ENCODE data around the gene CHML.

Gene CHML

DNA sequence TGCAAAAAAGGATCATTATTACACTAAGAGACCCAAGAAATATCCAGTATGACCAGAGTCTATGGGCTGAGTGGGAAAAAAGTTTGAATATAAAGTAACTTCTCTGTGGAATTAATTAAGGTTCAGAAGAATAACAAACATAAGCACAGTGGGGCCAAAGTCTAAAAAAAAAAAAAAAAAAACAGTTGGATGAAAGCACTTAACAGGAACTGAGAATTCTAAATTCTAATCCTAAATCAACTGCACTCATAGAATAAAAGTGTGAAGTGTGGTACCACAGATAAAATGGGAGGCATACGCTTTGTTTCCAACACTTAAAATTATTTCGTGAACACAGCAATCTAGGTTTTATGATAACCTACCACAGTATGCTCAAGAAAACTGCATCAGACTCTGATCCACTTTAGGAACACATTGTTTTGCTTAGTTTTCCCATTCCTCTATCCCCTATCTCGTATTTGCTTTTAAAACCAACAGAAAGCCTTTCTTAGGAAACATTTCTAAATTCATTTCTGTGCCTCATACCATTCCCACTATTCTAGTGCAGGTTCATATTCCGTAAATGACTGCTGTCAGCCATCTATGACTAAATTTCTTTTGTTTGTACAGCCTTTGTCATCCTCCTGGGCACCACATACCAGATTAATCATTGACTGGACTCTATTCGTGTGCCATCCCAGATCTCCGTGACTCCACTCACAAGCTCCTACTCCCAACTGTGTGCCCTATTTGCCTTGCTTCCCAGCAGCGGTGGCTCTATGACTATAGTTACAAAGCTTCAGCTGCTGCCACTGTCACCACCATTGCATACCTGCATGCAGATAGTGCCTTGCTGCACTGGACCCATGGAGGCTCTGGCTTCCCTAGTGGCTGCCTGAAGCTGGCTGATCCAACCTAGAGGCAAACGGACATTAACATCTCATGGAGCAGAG is 24.9 kb downstream of the CHML start:
- peak; percentile 96 for DNase-seq

DNA sequence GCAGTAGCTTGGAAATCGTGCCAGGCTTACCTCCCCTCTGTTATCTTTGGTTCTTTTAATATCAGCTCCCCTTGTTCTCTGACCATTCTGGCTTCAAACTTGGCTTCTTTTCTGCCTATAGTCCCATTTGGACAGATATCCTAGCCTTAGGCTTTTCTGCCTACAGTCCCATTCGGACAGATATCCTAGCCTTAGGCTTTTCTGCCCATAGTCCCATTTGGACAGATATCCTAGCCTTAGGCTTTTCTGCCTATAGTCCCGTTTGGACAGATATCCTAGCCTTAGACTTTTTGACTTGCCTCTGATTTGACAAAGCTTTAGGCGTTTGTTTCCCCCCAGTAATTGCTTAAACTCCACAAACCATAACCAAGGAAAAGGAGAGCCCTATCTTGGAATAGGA is 25.6 kb downstream of the CHML start:
- no peak for DNase-seq

- no peak for DNase-seq
Measured at GRCh38 chr1:241614144-241614543, 26.0 kb downstream of the CHML start.

DNA sequence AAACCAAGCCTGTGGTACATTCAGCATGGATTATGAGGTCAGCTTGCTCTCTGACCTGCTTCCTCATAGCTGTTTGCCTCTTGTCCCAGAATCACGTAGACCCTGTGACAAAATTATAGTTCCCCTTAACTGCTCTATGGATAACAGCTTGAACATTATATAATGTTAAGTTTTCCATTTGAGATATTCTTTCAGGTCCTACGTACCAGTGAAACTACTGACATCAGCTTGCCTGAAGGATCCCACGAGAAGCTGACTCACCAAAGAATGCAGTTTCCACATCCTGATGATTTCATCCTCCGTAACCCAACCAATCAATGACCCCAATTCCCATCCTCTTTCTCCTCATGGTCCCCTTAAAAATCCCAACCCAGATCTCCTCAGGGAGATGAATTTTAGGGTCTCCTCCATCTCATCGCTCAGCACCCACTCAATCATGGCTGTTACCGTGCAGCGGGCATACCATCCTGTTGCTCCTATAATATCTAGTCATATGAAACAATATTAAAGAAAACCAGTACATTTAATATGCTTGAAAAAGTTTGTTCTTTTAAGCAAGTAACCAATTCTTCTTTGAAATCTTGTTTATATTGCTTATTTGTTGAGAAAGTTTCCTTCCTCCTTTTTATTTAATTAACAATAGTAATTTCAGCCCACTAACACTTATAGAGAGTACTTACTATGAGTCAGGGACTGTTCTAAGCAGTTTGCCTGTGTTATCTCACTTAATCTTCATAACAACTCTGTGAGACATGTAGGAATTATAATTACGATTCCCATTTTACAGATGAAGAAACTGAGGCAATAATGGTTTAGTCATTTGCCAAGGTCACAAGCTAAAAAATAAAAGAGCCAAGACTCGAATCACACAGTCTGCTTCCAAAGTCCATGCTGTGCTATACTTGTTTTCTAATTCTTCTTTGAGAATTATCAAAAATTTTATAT is 27.4 kb downstream of the CHML start:
- peak; percentile 9 for DNase-seq

DNA sequence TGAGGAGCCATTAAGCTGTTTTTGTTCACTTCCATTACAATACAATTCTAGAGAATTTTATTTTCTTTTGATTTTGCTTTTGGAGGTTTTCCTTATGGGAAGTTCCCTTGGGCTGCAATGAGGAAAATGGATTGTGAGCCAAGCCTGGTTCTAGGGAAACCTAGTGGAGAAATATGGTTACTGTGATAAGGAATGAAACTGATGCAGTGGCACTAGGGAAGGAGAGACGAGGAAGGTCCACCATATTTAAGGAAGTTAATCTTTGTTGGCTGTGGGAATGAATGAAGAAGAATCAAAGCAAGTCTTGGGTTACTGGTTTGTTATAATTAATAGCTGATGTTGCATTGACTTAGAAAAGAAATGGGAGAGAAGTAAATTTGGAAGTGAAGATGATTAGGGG is 28.4 kb downstream of the CHML start:
- DNase-seq: peak; percentile 17

GRCh38 chr1:241611063-241611462 is 29.1 kb downstream of the CHML start:
- peak; percentile 90 for DNase-seq

DNA sequence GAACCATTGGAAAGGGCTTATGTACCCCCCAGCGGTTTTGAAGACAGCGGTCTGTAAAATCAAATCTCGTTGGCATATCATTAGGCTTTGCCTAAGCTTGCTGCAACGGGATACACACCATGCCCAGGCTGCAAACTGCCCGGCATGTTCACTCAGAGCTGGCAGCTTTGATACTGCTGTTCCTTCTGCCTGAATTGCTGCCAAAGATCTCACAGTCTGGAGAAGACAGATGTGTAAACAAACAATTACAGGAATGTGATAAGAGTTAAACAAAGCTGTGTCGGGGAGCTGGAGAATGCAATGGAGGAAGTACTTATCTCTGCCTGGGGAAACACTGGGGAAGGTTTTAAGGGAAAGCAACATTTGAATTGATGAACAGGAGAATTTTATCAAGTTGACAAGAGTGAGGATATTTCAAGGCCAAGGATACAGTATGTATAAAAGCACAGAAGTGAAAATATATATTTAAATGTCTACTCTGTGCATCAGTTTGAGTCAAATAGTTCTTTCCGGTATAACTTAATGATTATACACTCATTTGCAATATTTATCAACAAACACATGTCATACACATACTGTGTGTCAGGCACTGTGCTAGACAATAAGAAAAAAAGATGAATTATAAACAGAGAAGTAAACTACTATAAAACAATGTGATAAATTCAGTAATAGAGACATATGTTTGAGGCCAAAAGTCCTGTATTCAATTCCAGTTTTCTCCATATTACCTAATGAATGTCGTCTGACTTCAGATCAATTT is 29.9 kb downstream of the CHML start:
- DNase-seq: peak; percentile 78

DNA sequence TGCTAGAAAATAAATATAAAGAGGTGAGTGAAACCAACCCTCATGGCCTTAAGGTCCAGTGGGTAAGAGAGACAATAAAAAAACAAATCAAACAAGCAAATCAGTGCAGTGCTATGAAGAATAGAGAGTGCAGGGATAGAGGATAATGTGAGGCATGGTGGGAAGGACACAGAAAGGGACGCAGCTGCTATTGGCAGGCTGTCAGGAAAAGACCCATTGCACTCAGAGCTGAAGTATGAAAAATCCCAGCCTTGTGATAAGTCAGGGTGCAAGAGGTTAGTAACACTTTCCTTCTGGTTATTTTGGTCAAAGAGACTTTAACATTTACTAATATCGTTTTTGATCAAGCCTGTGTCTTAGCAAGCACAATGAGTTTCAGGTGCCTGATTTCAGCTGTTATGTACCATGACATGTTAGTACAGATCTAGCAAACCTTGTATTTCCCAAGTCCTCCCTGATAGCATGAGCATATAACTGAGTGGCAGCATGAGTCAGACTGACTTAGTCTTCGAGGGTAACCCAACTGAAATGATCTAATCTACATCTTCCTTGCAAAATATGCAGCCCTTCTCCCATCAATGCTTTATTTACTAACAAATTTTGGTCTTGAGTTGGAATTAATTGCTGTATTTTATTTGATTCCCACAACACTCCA is 31.7 kb downstream of the CHML start:
- no peak for DNase-seq

DNA sequence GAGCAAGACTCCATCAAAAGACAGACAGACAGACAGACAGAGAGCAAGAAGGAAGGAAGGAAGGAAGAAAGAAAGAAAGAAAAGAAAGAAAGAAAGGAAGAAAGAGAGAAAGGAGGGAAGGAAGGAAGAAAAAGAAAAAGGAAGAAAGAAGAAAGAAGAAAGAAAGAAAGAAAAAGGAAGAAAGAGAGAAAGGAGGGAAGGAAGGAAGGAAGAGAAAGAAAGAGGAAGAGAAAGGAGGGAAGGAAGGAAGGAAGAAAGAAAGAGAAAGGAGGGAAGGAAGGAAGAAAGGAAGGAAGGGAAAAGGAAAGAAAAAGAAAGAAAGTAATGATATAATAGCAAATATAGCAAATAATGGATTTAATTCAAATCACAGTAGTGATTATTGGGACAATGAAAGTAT is 32.7 kb downstream of the CHML start:
- no peak for DNase-seq

- no peak for DNase-seq
Measured at GRCh38 chr1:241606544-241606943, 33.6 kb downstream of the CHML start.

- DNase-seq: peak; percentile 24
Measured at GRCh38 chr1:241605146-241605805, 34.9 kb downstream of the CHML start.

DNA sequence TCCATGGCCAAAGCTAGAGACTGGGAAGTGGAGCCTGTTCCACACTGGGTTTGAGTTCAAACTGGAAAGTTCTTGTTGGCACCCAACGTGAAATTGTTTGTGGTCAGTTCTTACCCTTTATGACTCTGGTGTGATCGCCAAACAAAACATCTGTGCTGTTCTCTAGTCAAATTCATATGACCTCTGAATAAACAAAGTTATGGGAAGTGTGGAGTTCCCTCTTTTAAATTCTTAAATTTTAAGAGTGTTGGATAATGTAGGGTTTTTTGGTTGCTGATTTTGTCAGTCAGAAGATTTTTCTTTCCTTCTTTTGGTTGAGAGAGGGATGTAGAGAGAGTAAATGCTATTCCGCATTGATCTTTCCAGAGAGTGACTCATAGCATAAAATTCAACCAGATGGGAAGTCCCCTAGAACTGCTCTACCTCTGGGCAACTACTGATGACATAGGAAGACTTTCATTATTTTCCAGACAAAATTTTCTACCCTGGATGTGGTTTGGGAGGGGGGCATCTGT is 36.4 kb downstream of the CHML start:
- DNase-seq: no peak

- peak; percentile 15 for DNase-seq
Measured at GRCh38 chr1:241600496-241600901, 39.7 kb downstream of the CHML start.

- DNase-seq: no peak
Measured at GRCh38 chr1:241598249-241598648, 41.9 kb downstream of the CHML start.

- DNase-seq: no peak
Measured at GRCh38 chr1:241596633-241597032, 43.5 kb downstream of the CHML start.

- no peak for DNase-seq
Measured at GRCh38 chr1:241593186-241593585, 47.0 kb downstream of the CHML start.

DNA sequence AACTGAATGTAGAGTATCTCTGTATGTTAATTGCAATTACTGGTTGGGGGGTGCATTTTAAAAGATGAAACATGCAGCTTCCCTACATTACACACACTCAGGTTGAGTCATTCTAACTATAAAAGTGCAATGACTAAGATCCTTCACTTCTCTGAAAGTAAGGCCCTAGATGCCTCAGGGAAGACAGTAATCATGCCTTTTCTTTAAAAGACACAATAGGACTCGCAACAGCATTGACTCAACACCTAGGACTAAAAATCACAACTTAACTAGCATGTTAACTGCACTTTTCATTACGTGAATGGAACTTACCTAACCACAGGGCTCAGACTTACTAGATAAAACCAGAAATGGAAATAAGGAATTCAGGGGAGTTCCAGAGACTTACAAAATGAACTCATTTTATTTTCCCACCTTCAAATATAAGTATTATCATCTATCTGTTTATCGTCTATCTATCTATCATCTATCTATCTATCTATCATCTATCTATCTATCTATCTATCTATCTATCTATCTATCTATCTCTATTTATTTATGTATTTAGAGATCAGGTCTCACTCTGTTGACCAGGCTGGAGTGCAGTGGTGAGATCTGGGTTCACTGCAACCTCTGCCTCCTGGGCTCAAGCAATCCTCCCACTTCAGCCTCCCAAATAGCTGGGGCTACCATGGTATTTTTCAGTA is 47.8 kb downstream of the CHML start:
- DNase-seq: no peak

DNA sequence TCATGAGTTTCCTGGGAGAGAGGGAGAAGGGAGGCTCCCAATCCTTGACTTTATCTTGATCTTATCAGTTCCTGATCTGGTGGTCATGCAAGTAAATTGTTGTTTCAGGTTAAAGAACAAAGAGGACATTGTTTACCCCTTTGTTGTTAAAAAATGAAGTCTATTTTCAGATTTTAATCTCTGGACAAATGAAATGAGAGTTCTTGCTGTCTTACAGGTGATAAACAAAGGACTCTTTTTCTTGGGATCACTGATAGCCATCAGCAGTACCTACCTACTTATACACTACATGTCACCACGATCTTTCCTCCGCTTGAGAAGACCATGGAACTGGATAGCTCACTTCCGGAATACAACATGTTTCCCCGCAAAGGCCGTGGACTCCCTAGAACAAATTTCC is 48.4 kb downstream of the CHML start:
- DNase-seq: no peak

GRCh38 chr1:241591317-241591716 is 48.9 kb downstream of the CHML start:
- DNase-seq: peak; percentile 14

- DNase-seq: peak; percentile 5
Measured at GRCh38 chr1:241590719-241591118, 49.5 kb downstream of the CHML start.

All from DMS53 (cell line).